ENCODE data around the gene PRKCG.

GRCh38 chr19:53917356-53917755, 35.4 kb downstream of the PRKCG start:
- TF ChIP-seq CTCF (conservative IDR thresholded peaks at IDR 0.05) = no peak
- no peak for TF ChIP-seq EZH2 (IDR thresholded peaks at IDR 0.05; ENCODE audit: low read depth)
